ENCODE measurements around the gene NLRP1.

The NLRP1 gene

DNA sequence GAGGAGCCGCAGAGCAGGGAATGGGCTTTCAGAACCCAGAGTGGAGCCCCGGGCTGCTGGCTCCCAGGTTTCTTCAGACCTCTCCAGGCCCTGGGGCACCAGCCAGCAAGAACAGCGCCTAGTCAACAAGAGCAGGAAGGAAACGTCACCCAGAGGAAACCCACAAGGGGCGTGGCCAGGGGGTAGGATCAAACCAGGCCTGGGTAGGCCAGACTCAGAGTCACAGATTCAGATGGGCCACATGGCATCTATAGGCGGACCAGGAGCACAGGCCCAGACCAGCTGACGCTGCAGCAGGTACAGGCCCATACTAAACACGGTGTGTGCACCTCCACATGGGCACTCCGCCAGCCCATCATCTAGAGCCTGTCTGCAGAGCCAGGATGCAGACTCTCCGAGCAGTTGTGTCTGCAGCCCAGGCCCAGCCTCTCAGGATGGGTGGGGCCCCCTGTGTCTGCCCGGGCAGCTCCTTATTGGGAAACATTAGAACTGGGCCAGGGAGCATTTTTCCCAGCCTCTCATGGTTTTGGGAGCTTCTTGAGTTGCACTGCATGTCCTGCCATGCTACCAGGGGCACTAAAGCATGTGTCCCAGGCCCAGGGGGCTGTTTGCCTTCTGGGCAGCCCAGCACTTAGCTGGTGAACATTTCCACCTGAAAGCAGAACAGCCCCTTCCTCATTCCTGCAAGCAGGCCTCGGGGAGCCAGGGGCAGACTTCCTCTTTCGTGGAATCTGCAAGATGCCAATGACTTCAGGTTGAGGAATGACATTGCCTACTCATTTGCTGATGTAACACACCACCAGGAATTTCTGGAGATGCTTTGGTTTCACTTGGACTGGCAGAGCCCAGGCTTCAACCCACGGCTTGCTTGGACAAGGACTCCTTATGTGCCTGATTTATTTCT is at the start of gene NLRP1:
TSS of gene NLRP1 (minus strand) at position 127 of the 904 bp plus-strand sequence. CDS start 552 bp downstream, outside the sequence.
- peak; percentile 88 to 94 (median 89) for DNase-seq (ENCODE audit: low read depth in 2 of 3, low spot score in 1 of 3)

DNA sequence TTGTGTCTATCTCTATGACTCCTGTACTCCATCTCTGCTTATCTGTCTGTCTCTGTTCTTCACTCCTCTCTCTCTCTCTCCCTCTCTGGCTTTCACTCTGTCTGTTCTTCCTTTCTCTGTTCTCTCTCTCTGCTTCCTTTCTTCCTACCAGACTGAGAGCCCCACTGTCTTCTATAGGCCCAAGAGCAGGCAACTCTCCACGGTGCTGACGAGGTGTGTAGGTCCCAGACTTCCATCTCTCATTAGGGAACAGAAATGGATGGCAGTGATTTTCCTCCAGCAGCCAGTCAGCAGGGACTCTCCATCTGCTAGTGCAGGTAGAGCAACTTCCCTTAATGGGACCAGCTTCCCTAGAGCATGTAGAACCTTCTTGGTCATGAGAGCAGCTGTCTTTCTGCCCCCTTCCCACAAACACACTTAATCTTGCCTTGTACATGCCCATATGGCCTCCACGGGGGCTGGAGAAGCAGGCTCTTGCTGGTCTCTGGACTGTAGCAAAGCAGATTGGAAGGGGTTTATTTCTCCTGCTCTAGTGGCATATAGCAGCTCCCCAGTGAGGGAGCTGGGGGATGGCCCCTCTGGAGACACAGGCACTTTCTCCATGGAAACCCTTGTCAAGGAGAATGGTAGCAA is 47.8 kb upstream of the NLRP1 start:
- DNase-seq (ENCODE audit: low read depth in 2 of 3, low spot score in 1 of 3): no peak

DNA sequence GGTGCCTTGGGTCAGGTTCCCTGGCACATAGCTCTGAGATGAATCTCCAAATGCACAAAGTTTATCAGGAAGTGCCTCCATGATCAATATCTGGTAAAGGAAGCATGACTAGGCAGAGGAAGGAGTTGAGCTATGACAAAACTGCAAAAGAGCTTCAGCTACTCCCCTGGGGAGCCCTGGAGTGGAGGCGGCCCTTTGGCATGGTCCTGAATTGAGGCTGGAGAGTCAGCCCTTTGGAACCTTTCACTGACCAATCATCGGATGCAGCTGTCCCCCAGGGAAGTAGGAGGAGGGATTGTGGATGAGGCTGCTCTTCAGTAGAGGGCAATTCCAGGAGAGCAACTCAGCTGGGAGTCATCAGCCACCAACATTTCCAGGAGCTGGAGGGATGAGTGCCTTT is 46.1 kb upstream of the NLRP1 start:
- DNase-seq (ENCODE audit: low read depth in 2 of 3, low spot score in 1 of 3): no peak

- DNase-seq (ENCODE audit: low read depth in 2 of 3, low spot score in 1 of 3): no peak
Observed at GRCh38 chr17:5629128-5629527, 44.8 kb upstream of the NLRP1 start.

- no peak for DNase-seq (ENCODE audit: low read depth in 2 of 3, low spot score in 1 of 3)
Observed at GRCh38 chr17:5628262-5628661, 44.0 kb upstream of the NLRP1 start.

- no peak for DNase-seq (ENCODE audit: low read depth in 2 of 3, low spot score in 1 of 3)
Observed at GRCh38 chr17:5624211-5624610, 39.9 kb upstream of the NLRP1 start.

- DNase-seq (ENCODE audit: low read depth in 2 of 3, low spot score in 1 of 3): no peak
Observed at GRCh38 chr17:5621729-5622128, 37.4 kb upstream of the NLRP1 start.

GRCh38 chr17:5621026-5621425 is 36.7 kb upstream of the NLRP1 start:
- no peak for DNase-seq (ENCODE audit: low read depth in 2 of 3, low spot score in 1 of 3)

DNA sequence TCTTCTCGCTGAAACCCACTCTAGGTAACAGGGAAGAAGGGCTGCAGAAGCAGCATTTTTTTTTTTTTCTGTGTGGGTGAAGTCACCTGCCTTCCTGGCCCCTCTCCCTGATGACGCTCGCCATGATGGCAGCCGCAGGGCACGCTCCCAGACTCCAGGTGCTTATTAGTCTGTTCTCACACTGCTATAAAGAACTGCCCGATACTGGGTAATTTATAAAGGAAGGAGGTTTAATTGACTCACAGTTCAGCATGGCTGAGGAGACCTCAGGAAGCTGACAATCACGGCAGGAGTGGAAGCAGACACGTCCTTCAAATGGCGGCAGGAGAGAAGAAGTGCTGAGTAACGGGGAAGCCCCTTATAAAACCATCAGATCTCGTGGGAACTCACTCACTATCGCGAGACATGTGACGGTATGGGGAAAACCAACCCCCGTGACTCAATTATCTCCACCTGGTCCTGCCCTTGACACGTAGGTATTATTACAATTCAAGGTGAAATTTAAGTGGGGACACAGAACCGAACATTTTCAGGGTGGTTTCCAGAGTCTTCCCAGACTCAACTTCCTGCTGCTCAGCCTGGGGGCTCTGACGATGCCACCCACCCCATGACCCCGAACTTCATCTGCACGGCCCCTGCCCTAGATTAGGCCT is 34.9 kb upstream of the NLRP1 start:
- peak in 1 of 3 donors; percentile 1 for DNase-seq (ENCODE audit: low read depth in 2 of 3, low spot score in 1 of 3)

DNA sequence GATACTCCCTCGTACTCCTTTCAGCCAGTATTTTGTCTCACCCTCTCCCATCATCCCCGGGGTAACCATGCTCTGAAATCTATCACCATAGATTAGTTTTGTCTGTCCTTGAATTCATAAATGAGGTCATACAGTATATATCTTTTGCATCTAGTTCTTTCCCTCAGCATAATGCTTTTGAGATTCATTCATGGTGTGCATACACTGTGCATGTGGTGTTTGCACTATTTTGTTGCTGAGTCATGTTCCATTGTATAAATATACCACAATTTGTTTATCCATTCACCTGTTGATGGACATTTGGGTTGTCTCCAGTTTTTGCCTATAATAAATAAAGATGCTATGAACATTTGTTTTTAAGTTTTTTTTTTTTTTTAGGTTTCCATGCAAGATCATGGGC is 34.2 kb upstream of the NLRP1 start:
- no peak for DNase-seq (ENCODE audit: low read depth in 2 of 3, low spot score in 1 of 3)

DNA sequence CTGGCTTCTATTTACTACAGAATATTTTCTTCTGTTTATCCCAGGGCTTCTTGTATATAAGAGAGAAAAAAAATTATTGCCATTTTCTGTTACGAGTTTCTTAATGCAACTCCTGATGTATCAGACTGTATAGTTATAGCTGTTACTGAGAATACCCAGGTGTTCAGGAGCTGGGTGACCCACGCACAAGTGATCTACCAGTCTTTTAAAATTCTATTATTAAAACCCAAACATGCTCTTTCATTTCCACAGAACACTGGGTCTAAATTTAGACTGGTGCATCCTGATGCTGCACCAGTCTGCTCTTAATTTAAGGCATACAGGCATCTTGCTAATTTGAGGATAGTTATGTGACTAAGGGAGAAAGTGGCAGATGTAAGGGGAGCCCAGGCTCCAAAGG is 31.2 kb upstream of the NLRP1 start:
- no peak for DNase-seq (ENCODE audit: low read depth in 2 of 3, low spot score in 1 of 3)

DNA sequence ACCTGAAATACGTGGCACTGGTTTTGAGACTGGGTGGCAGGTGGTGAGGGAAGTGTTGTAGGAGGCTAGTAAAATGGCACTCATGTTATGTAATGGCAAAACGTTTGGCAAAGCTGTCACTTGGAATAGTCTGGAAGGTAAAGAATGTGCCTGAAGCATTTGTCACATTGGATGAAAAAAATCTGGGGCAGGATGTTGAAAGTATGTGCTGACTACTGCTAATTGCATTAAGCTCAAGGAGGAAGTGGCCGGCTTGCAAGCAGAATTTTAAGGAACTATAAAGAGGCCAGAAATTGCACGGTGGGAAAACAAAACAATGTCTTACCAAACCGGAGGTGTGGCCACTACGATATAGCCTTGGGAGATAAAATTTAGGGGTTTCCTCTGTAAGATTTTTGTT is 26.6 kb upstream of the NLRP1 start:
- DNase-seq (ENCODE audit: low read depth in 2 of 3, low spot score in 1 of 3): no peak

- DNase-seq (ENCODE audit: low read depth in 2 of 3, low spot score in 1 of 3): no peak
Observed at GRCh38 chr17:5608399-5609112, 24.2 kb upstream of the NLRP1 start.

- DNase-seq (ENCODE audit: low read depth in 2 of 3, low spot score in 1 of 3): no peak
Observed at GRCh38 chr17:5607946-5608345, 23.6 kb upstream of the NLRP1 start.

GRCh38 chr17:5605452-5605851 is 21.1 kb upstream of the NLRP1 start:
- no peak for DNase-seq (ENCODE audit: low read depth in 2 of 3, low spot score in 1 of 3)

- DNase-seq (ENCODE audit: low read depth in 2 of 3, low spot score in 1 of 3): no peak
Observed at GRCh38 chr17:5600041-5600440, 15.7 kb upstream of the NLRP1 start.

DNA sequence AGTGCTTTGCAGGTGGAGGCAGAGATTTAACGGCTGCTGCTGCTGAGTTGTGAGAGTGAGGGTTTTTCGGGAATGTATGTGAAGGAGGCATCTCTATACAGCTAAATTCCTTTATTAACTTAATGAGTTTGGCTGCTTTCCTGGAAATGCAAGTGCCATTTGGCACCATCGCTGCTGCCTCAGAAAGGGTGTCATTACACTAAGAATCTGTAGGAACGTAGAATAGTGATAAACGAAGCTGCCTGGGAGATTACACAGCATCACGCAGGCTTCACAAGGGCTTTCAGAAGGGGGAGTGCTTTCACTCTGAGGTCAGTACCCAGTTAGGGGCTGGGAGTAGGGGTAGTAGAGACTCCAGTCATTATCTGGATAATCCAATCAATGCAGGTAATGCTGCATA is 14.1 kb upstream of the NLRP1 start:
- DNase-seq (ENCODE audit: low read depth in 2 of 3, low spot score in 1 of 3): no peak

GRCh38 chr17:5596421-5596820 is 12.1 kb upstream of the NLRP1 start:
- no peak for DNase-seq (ENCODE audit: low read depth in 2 of 3, low spot score in 1 of 3)

GRCh38 chr17:5595831-5596230 is 11.5 kb upstream of the NLRP1 start:
- DNase-seq (ENCODE audit: low read depth in 2 of 3, low spot score in 1 of 3): no peak

GRCh38 chr17:5592382-5592781 is 8.1 kb upstream of the NLRP1 start:
- no peak for DNase-seq (ENCODE audit: low read depth in 2 of 3, low spot score in 1 of 3)

- no peak for DNase-seq (ENCODE audit: low read depth in 2 of 3, low spot score in 1 of 3)
Observed at GRCh38 chr17:5591966-5592365, 7.7 kb upstream of the NLRP1 start.

Measured in stimulated activated CD4-positive, alpha-beta T cell treated with anti-CD3 and anti-CD28 coated beads, Interleukin-12 subunit alpha, Interleukin-12 subunit beta, amount 100 ng/mL, for 48 hours (primary cell).